ENCODE data around the gene SYTL3.

SYTL3 gene

GRCh38 chr6:158703111-158703836 is 53.4 kb downstream of the SYTL3 start:
- peak; percentile 95 for DNase-seq

- peak; percentile 87 for DNase-seq
Observed at GRCh38 chr6:158703837-158704822, 54.3 kb downstream of the SYTL3 start.

GRCh38 chr6:158705386-158706126 is 55.7 kb downstream of the SYTL3 start:
- peak; percentile 45 for DNase-seq

- DNase-seq: peak; percentile 37
Observed at GRCh38 chr6:158706369-158706982, 56.6 kb downstream of the SYTL3 start.

GRCh38 chr6:158707120-158707820 is 57.4 kb downstream of the SYTL3 start:
- no peak for DNase-seq

- DNase-seq: peak; percentile 86
Observed at GRCh38 chr6:158707821-158708195, 58.0 kb downstream of the SYTL3 start.

GRCh38 chr6:158708239-158708638 is 58.4 kb downstream of the SYTL3 start:
- DNase-seq: no peak

- no peak for DNase-seq
Observed at GRCh38 chr6:158709809-158710208, 60.0 kb downstream of the SYTL3 start.

- no peak for DNase-seq
Observed at GRCh38 chr6:158711264-158711663, 61.4 kb downstream of the SYTL3 start.

GRCh38 chr6:158713469-158713868 is 63.6 kb downstream of the SYTL3 start:
- DNase-seq: peak; percentile 17

- no peak for DNase-seq
Observed at GRCh38 chr6:158714706-158715105, 64.9 kb downstream of the SYTL3 start.

- DNase-seq: no peak
Observed at GRCh38 chr6:158715330-158716311, 65.8 kb downstream of the SYTL3 start.

GRCh38 chr6:158717341-158718330 is 67.8 kb downstream of the SYTL3 start:
- DNase-seq: no peak

GRCh38 chr6:158718461-158719046 is 68.7 kb downstream of the SYTL3 start:
- no peak for DNase-seq

GRCh38 chr6:158722176-158722729 is 72.4 kb downstream of the SYTL3 start:
- no peak for DNase-seq

GRCh38 chr6:158725704-158726103 is 75.8 kb downstream of the SYTL3 start:
- no peak for DNase-seq

- DNase-seq: no peak
Observed at GRCh38 chr6:158729906-158730540, 80.2 kb downstream of the SYTL3 start.

GRCh38 chr6:158730541-158730907 is 80.7 kb downstream of the SYTL3 start:
- DNase-seq: no peak

Measured in NCI-H2171 treated with DMSO at 0.1 percent for 48 hours (cell line).